PC-3 (cell line): ENCODE measurements around the gene TPPP.

ENCODE experiments used
- CTCF ChIP-seq: fragments of 300-600 bp; sonication (generic); conservative IDR thresholded peaks from 2 replicates; pipeline ENCODE4 v1.5.1; 2017; ENCODE audit warnings: antibody characterized with exemption, low read depth, mild to moderate bottlenecking, low read length
- EZH2 ChIP-seq: fragments of 300-600 bp; sonication (generic); IDR thresholded peaks from one replicate; pipeline ENCODE4 v1.6.1; 2017; ENCODE audit warnings: antibody characterized with exemption, mild to moderate bottlenecking, low read length; ENCODE audit not compliant: unreplicated experiment

- no peak for TF ChIP-seq EZH2
- no peak for TF ChIP-seq CTCF
Observed at GRCh38 chr5:661891-662750, 31.0 kb downstream of the TPPP start.
